ENCODE measurements around the gene HPS6.

Gene HPS6

GRCh38 chr10:102072673-102073527, 7.8 kb downstream of the HPS6 start:
- H3K4me3 ChIP-seq (ENCODE audit: low read length) = no peak overlapping the region
- TF ChIP-seq CTCF (conservative IDR thresholded peaks at IDR 0.05; ENCODE audit: low read length) = peak; percentile 98
- peak; percentile 79 for DNase-seq (ENCODE audit: low read depth)

GRCh38 chr10:102083541-102083940, 18.4 kb downstream of the HPS6 start:
- no peak for TF ChIP-seq CTCF (conservative IDR thresholded peaks at IDR 0.05; ENCODE audit: low read length)
- no peak overlapping the region for H3K4me3 ChIP-seq (ENCODE audit: low read length)
- no peak for DNase-seq (ENCODE audit: low read depth)

- DNase-seq (ENCODE audit: low read depth) = no peak
- no peak for TF ChIP-seq CTCF (conservative IDR thresholded peaks at IDR 0.05; ENCODE audit: low read length)
Observed at GRCh38 chr10:102085336-102085735, 20.2 kb downstream of the HPS6 start.

GRCh38 chr10:102086196-102086595, 21.0 kb downstream of the HPS6 start:
- no peak for TF ChIP-seq CTCF (conservative IDR thresholded peaks at IDR 0.05; ENCODE audit: low read length)
- H3K4me3 ChIP-seq (ENCODE audit: low read length) = no peak overlapping the region
- no peak for DNase-seq (ENCODE audit: low read depth)

More at GRCh38 chr10:102085336-102085735, 20.2 kb downstream of the HPS6 start:
- no peak overlapping the region for H3K4me3 ChIP-seq (ENCODE audit: low read length)

GRCh38 chr10:102090772-102091171, 25.6 kb downstream of the HPS6 start:
- no peak for TF ChIP-seq CTCF (conservative IDR thresholded peaks at IDR 0.05; ENCODE audit: low read length)
- DNase-seq (ENCODE audit: low read depth) = no peak

GRCh38 chr10:102096449-102096848, 31.3 kb downstream of the HPS6 start:
- no peak for DNase-seq (ENCODE audit: low read depth)
- TF ChIP-seq CTCF (conservative IDR thresholded peaks at IDR 0.05; ENCODE audit: low read length) = no peak
- H3K4me3 ChIP-seq (ENCODE audit: low read length) = no peak overlapping the region

More at GRCh38 chr10:102090772-102091171, 25.6 kb downstream of the HPS6 start:
- H3K4me3 ChIP-seq (ENCODE audit: low read length) = no peak overlapping the region

GRCh38 chr10:102101152-102101551, 36.0 kb downstream of the HPS6 start:
- no peak for TF ChIP-seq CTCF (conservative IDR thresholded peaks at IDR 0.05; ENCODE audit: low read length)
- no peak overlapping the region for H3K4me3 ChIP-seq (ENCODE audit: low read length)
- DNase-seq (ENCODE audit: low read depth) = no peak

Data from AG10803 (cell line).